Erythroblast (primary cell): Measurements from ENCODE around the gene C17orf75.

Experiments used
- GATA1 ChIP-seq: IDR thresholded peaks from 2 replicates; pipeline ENCODE4 v1.6.1; 2011; ENCODE audit warnings: low read depth, mild to moderate bottlenecking, control low read depth, low read length, moderate library complexity
- POLR2A ChIP-seq: IDR thresholded peaks from 2 replicates; pipeline ENCODE4 v1.6.1; 2011; ENCODE audit warnings: mild to moderate bottlenecking, low read length

DNA sequence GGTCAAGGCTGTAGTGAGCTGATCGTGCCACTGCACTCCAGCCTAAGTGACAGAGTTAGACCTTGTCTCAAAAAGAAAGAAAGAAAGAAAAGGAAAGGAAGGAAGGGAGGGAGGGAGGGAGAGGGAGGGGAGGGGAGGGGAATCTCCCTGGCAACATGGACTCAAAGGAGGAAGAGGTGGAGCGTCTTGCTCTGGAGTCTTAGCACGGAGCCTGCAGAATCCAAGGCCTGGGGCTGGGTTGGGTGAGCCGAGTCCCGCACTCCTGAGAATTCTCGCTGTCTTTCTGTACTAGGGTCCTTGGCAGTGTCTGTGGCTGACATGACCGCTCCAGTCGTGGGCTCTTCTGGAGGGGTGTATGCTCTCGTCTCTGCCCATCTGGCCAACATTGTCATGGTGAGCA, 36.9 kb downstream of the C17orf75 start:
- TF ChIP-seq POLR2A, result no peak
- no peak for TF ChIP-seq GATA1
